Fibroblast of the aortic adventitia (primary cell): ENCODE measurements around the gene ASIC5. TPM values are rescaled to one million over a fixed set of nuclear protein-coding genes. Genes with fewer than 3 reads are reported as not detected.
A peak's percentile ranks its signal among the peaks of the same experiment; 100 is the strongest.

ENCODE experiments used
- DNase-seq: peaks from one replicate; pipeline ENCODE4 v3.0.0-alpha.2; 2010; ENCODE audit warnings: low read depth
- H3K4me3 ChIP-seq: 2 replicates; pipeline ENCODE4 v1.5.1; 2011; ENCODE audit warnings: low read depth, mild to moderate bottlenecking, control low read depth, low read length, moderate library complexity
- CTCF ChIP-seq: IDR thresholded peaks from 2 replicates; pipeline ENCODE4 v1.5.1; 2011; ENCODE audit warnings: mild to moderate bottlenecking, low read length, control low read depth, inconsistent platforms; ENCODE audit not compliant: insufficient read depth
- total RNA-seq: library from RNA; depleted of rRNA; stranded (reverse); fragments of >200 nt; gene quantifications from 2 replicates; pipeline ENCODE4 v1.2.3, GENCODE V29; 2012; ENCODE audit warnings: low replicate concordance

ASIC5 gene
- total RNA-seq, 1 donor: not detected

- H3K4me3 ChIP-seq: no peak overlapping the region
- no peak for DNase-seq
These were observed 70.1 kb downstream of the ASIC5 start for GRCh38 chr4:155795991-155796390.

GRCh38 chr4:155794589-155795236, 71.4 kb downstream of the ASIC5 start:
- DNase-seq: no peak
- TF ChIP-seq CTCF: no peak
- no peak overlapping the region for H3K4me3 ChIP-seq

More at GRCh38 chr4:155795991-155796390, 70.1 kb downstream of the ASIC5 start:
- TF ChIP-seq CTCF: peak; percentile 51

GRCh38 chr4:155789982-155790381, 76.1 kb downstream of the ASIC5 start:
- no peak overlapping the region for H3K4me3 ChIP-seq
- DNase-seq: no peak
- no peak for TF ChIP-seq CTCF

- DNase-seq: no peak
- TF ChIP-seq CTCF: no peak
- H3K4me3 ChIP-seq: no peak overlapping the region
These were observed 76.7 kb downstream of the ASIC5 start for GRCh38 chr4:155789391-155789790.

- H3K4me3 ChIP-seq: no peak overlapping the region
- peak; percentile 85 for TF ChIP-seq CTCF
- peak; percentile 70 for DNase-seq
These were observed 78.9 kb downstream of the ASIC5 start for GRCh38 chr4:155787113-155787710.

- TF ChIP-seq CTCF: no peak
These were observed 80.2 kb downstream of the ASIC5 start for GRCh38 chr4:155785828-155786227.

More at GRCh38 chr4:155785828-155786227, 80.2 kb downstream of the ASIC5 start:
- H3K4me3 ChIP-seq: no peak overlapping the region
- no peak for DNase-seq
